ENCODE results near the gene GSTO1. TPM values are rescaled to one million over a fixed set of nuclear protein-coding genes. Genes with fewer than 3 reads are reported as not detected.

GSTO1 gene
- total and polyA plus RNA-seq, 4 donors, result 47.2 to 244 (median 168) TPM

DNA sequence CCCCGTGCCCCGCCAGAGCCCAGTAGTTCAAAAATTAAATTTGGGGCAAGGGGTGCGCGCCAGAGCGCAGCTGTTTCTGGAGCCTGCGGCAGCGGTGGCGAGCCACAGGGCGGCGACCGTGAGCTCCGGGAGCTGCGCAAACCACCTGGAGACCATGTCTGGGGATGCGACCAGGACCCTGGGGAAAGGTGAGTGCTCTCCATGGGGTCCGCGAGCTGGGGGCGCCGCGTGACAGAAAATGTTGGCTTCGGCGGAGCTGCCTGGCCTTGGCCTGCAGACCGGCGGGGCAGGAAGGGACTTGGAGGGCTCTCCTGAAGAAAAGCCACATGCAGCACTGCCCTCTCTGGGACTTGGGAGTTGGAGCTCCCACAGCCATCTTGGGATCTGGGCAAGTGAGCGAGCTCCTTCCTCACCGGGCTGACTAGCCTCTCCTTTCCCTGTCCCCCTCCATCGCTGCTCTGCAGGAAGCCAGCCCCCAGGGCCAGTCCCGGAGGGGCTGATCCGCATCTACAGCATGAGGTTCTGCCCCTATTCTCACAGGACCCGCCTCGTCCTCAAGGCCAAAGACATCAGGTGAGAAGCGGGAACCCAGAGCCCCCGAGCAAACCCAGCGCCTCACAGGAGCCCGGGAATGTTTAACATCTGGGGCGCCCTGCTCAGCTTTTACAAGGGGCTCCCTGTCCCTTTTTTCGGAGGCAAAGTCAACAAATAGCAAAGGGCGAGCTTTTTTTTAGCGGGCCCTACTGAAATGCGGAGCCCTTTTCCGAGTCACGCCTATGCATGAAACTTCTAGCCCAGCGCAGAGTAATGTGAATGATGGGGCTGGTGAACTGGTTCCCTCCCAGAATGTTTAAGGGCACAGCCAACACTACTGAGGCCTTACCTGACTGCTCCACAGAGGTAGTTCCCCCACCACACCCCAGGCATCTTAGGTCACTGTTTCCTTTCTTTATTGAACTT, 20.4 kb downstream of the GSTO1 start:
- no peaks in the 10 kb centered on the region for H3K36me3 ChIP-seq (ENCODE audit: control insufficient read depth in 4 of 4, insufficient read depth in 4 of 4, low read length in 4 of 4)
- H3K4me3 ChIP-seq, result peak overlapping the region; percentile 27
- H3K9ac ChIP-seq (ENCODE audit: insufficient read depth in 1 of 2, low read length in 2 of 2), result peak overlapping the region; percentile 60 to 68
- DNase-seq, result peak; percentile 65 to 73 (median 66)
- no peaks in the 10 kb centered on the region for H3K27me3 ChIP-seq (ENCODE audit: control insufficient read depth in 3 of 3, insufficient read depth in 3 of 3, low read length in 2 of 3)
- H3K27ac ChIP-seq (ENCODE audit: low read depth in 1 of 2, low read length in 1 of 2), result peak overlapping the region in 1 of 2 donors; percentile 70
- ATAC-seq (ENCODE audit: insufficient read depth, low FRiP score), result peak; percentile 89
- H3K4me1 ChIP-seq (ENCODE audit: control insufficient read depth in 5 of 5, insufficient read depth in 5 of 5, low read length in 5 of 5), result peaks cover 0 to 13% (median 0%) of the 10 kb centered on the region in 5 donors
- TF ChIP-seq, protein P1, sequence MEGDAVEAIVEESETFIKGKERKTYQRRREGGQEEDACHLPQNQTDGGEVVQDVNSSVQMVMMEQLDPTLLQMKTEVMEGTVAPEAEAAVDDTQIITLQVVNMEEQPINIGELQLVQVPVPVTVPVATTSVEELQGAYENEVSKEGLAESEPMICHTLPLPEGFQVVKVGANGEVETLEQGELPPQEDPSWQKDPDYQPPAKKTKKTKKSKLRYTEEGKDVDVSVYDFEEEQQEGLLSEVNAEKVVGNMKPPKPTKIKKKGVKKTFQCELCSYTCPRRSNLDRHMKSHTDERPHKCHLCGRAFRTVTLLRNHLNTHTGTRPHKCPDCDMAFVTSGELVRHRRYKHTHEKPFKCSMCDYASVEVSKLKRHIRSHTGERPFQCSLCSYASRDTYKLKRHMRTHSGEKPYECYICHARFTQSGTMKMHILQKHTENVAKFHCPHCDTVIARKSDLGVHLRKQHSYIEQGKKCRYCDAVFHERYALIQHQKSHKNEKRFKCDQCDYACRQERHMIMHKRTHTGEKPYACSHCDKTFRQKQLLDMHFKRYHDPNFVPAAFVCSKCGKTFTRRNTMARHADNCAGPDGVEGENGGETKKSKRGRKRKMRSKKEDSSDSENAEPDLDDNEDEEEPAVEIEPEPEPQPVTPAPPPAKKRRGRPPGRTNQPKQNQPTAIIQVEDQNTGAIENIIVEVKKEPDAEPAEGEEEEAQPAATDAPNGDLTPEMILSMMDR (IDR thresholded peaks at IDR 0.05; ENCODE audit: control extremely low read depth, extremely low read depth), result peak; percentile 57
- no peaks in the 10 kb centered on the region for H3K9me3 ChIP-seq (ENCODE audit: control insufficient read depth in 4 of 4, insufficient read depth in 3 of 4, low read length in 3 of 4)
- WGBS, 2 donors, result 17 to 23% methylated on average over 42 of the region's 42 CpGs

DNA sequence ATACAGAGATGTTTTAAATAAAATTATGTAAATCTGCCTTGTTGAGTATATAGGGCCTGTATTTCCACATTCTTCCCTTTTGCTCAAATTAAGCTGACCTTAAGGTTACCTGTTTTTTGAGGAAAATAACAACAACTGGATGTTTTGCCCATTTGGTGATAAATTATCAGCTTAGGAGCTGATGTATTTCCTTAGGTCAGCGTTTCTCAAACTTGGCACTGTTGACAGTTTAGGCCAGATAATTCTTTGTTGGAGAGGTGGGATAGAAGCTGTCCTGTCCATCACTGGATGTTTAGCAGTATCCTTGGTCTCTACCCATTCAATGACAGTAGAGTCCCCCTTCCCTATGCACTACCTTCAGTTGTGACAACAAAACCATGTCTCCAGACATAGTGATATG, 21.5 kb downstream of the GSTO1 start:
- Histone ChIP-seq H3K27me3 (ENCODE audit: control insufficient read depth in 3 of 3, insufficient read depth in 3 of 3, low read length in 2 of 3) (no peaks in the 10 kb centered on the region), H3K9ac (ENCODE audit: insufficient read depth in 1 of 2, low read length in 2 of 2) (no peak overlapping the region), H3K4me3 (no peak overlapping the region), H3K4me1 (ENCODE audit: control insufficient read depth in 5 of 5, insufficient read depth in 5 of 5, low read length in 5 of 5) (peaks cover 0 to 13% (median 0%) of the 10 kb centered on the region in 5 donors), H3K36me3 (ENCODE audit: control insufficient read depth in 4 of 4, insufficient read depth in 4 of 4, low read length in 4 of 4) (no peaks in the 10 kb centered on the region), H3K27ac (ENCODE audit: low read depth in 1 of 2, low read length in 1 of 2) (no peak overlapping the region), H3K9me3 (ENCODE audit: control insufficient read depth in 4 of 4, insufficient read depth in 3 of 4, low read length in 3 of 4) (no peaks in the 10 kb centered on the region)
- DNase-seq (no peak), ATAC-seq (ENCODE audit: insufficient read depth, low FRiP score) (no peak)
- WGBS, 2 donors, result 76 to 92% methylated on average over 1 of the region's 1 CpG
- TF ChIP-seq, protein P1 (IDR thresholded peaks at IDR 0.05; ENCODE audit: control extremely low read depth, extremely low read depth), result no peak

DNA sequence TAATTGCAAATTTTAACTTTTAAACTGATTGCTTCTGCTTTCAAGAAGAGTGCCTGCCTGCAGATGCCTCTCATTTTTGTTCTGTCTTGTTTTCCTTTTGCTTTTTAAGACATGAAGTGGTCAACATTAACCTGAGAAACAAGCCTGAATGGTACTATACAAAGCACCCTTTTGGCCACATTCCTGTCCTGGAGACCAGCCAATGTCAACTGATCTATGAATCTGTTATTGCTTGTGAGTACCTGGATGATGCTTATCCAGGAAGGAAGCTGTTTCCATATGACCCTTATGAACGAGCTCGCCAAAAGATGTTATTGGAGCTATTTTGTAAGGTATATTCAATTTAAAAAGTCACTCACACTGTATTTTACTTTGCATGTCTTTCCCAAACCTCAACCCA, 23.1 kb downstream of the GSTO1 start:
- ATAC-seq (ENCODE audit: insufficient read depth, low FRiP score) (no peak), DNase-seq (peak in 1 of 3 donors; percentile 23)
- H3K4me1 ChIP-seq (ENCODE audit: control insufficient read depth in 5 of 5, insufficient read depth in 5 of 5, low read length in 5 of 5), result peaks cover 0 to 13% (median 0%) of the 10 kb centered on the region in 5 donors
- H3K4me3 ChIP-seq, result no peak overlapping the region
- TF ChIP-seq, protein P1 (IDR thresholded peaks at IDR 0.05; ENCODE audit: control extremely low read depth, extremely low read depth), result no peak
- 57 to 68% methylated on average over 2 of the region's 2 CpGs for WGBS, 2 donors
- H3K27me3 ChIP-seq (ENCODE audit: control insufficient read depth in 3 of 3, insufficient read depth in 3 of 3, low read length in 2 of 3), result no peaks in the 10 kb centered on the region
- H3K27ac ChIP-seq (ENCODE audit: low read depth in 1 of 2, low read length in 1 of 2), result no peak overlapping the region
- H3K36me3 ChIP-seq (ENCODE audit: control insufficient read depth in 4 of 4, insufficient read depth in 4 of 4, low read length in 4 of 4), result no peaks in the 10 kb centered on the region
- no peaks in the 10 kb centered on the region for H3K9me3 ChIP-seq (ENCODE audit: control insufficient read depth in 4 of 4, insufficient read depth in 3 of 4, low read length in 3 of 4)
- H3K9ac ChIP-seq (ENCODE audit: insufficient read depth in 1 of 2, low read length in 2 of 2), result no peak overlapping the region

Measured in lung (tissue), 12 donors.